Motor neuron (in vitro differentiated cells): ENCODE results near the gene SP1. TPM values are rescaled to one million over a fixed set of nuclear protein-coding genes. Genes with fewer than 3 reads are reported as not detected.
"Not testable (repeated sequence)": the region's sequence is repeated elsewhere in the genome, so short reads cannot be mapped to it uniquely, and the experiment has no call there.

ENCODE experiments used
- ATAC-seq, 8 experiments: fragments of 200-7000 bp; cut with Tn5 transposase; replicated peaks in 6 of 8; 2 replicates each; pipeline ENCODE4 v1.8.0; 2021; ENCODE audit warnings: mild to moderate bottlenecking in 8 of 8, moderate library complexity in 8 of 8
- H3K27ac ChIP-seq, 2 donors: fragments of 250-450 bp; sonication (Bioruptor Pico); 2 replicates each; pipeline ENCODE4 v1.9.0; 2021; ENCODE audit warnings: antibody characterized with exemption in 2 of 2, mild to moderate bottlenecking in 2 of 2, moderate library complexity in 1 of 2
- H3K4me1 ChIP-seq, 2 donors: fragments of 250-450 bp; sonication (Bioruptor Pico); replicated peaks in 1 of 2; 2 replicates each; pipeline ENCODE4 v1.6.1; 2021; ENCODE audit warnings: antibody characterized with exemption in 2 of 2, mild to moderate bottlenecking in 2 of 2, moderate library complexity in 1 of 2
- H3K4me3 ChIP-seq, 5 donors: fragments of 250-450 bp; sonication (Bioruptor Pico); 2 replicates each; pipeline ENCODE4 v1.9.0; 2021; ENCODE audit warnings: antibody characterized with exemption in 5 of 5, mild to moderate bottlenecking in 5 of 5, moderate library complexity in 4 of 5
- WGBS, 10 experiments: fragments of 450-650 bp; shearing (Covaris generic); methylation state at CpG; one replicate each; pipeline ENCODE4 v1.0.0; 2022; 5-methylcytosine and 5-hydroxymethylcytosine counted together
- in situ Hi-C, 9 experiments: fragments of 400-800 bp; cut with MboI; loops; one replicate each; pipeline ENCODE4 v1.15.0; 2021; ENCODE audit warnings: low sequenced_read_pairs in 9 of 9, low pct_unique_long_range_greater_than_20kb in 2 of 9; ENCODE audit not compliant: unreplicated experiment in 9 of 9
- total RNA-seq, 8 experiments: library from RNA; unstranded; fragments of 300-600 nt; gene quantifications; 2 replicates each; pipeline versions ENCODE4 v1.2.3 to v1.2.4, GENCODE V29; 2022

SP1 gene
- total RNA-seq, 8 experiments from 2014 or later = 17.2 to 56.3 (median 31.1) TPM

- Histone ChIP-seq H3K4me1 (peaks cover 34 to 51% of the 10 kb centered on the region in 2 donors), H3K4me3 (no peak overlapping the region), H3K27ac (no peak overlapping the region)
- in situ Hi-C loops = no loop called here
- ATAC-seq = no peak
- 95 to 100% (median 100%) methylated on average over 1 to 4 of the region's 4 CpGs; no CpG with 5 or more reads in 1 of the 10 experiments for WGBS, 10 experiments
These were observed 9.0 kb downstream of the SP1 start for GRCh38 chr12:53388932-53389331.

GRCh38 chr12:53389702-53390101 is 9.7 kb downstream of the SP1 start:
- in situ Hi-C loops = no loop called here
- 94 to 100% (median 97%) methylated on average over 1 to 3 of the region's 3 CpGs; no CpG with 5 or more reads in 1 of the 10 experiments for WGBS, 10 experiments
- no peak for ATAC-seq
- Histone ChIP-seq H3K4me3 (no peak overlapping the region), H3K4me1 (peaks cover 27 to 48% of the 10 kb centered on the region in 2 donors), H3K27ac (no peak overlapping the region)

GRCh38 chr12:53391724-53392123 is 11.7 kb downstream of the SP1 start:
- 0 to 88% (median 37%) methylated on average over 1 to 4 of the region's 5 CpGs; no CpG with 5 or more reads in 1 of the 10 experiments for WGBS, 10 experiments
- in situ Hi-C loops = no loop called here
- peak in 1 of 8 experiments; percentile 53 for ATAC-seq
- H3K4me3 ChIP-seq = no peak overlapping the region
- H3K4me1 ChIP-seq = peaks cover 12 to 33% of the 10 kb centered on the region in 2 donors
- H3K27ac ChIP-seq = no peak overlapping the region

- in situ Hi-C loops = no loop called here
- no peak overlapping the region for H3K27ac ChIP-seq
- H3K4me1 ChIP-seq = no peaks in the 10 kb centered on the region
- no peak overlapping the region for H3K4me3 ChIP-seq
- no peak for ATAC-seq
- 89 to 100% (median 99%) methylated on average over 1 to 7 of the region's 7 CpGs; no CpG with 5 or more reads in 1 of the 10 experiments for WGBS, 10 experiments
These were observed 19.9 kb downstream of the SP1 start for GRCh38 chr12:53399896-53400295.

GRCh38 chr12:53402351-53402750 is 22.4 kb downstream of the SP1 start:
- H3K4me3 ChIP-seq, H3K4me1 ChIP-seq, H3K27ac ChIP-seq, in situ Hi-C loops, ATAC-seq: not testable (repeated sequence)
- 96 to 100% (median 100%) methylated on average over 1 to 12 of the region's 16 CpGs; no CpG with 5 or more reads in 4 of the 10 experiments for WGBS, 10 experiments

GRCh38 chr12:53402871-53403270 is 22.9 kb downstream of the SP1 start:
- H3K27ac ChIP-seq = no peak overlapping the region
- no peaks in the 10 kb centered on the region for H3K4me1 ChIP-seq
- in situ Hi-C loops = no loop called here
- 70 to 100% (median 100%) methylated on average over 1 to 6 of the region's 7 CpGs; no CpG with 5 or more reads in 2 of the 10 experiments for WGBS, 10 experiments
- no peak for ATAC-seq
- no peak overlapping the region for H3K4me3 ChIP-seq

- no peak overlapping the region for H3K4me3 ChIP-seq
- in situ Hi-C loops = no loop called here
- H3K4me1 ChIP-seq = peaks cover 8 to 28% of the 10 kb centered on the region in 2 donors
- no peak overlapping the region for H3K27ac ChIP-seq
- no peak for ATAC-seq
- 60 to 100% (median 100%) methylated on average over 1 to 2 of the region's 5 CpGs; no CpG with 5 or more reads in 4 of the 10 experiments for WGBS, 10 experiments
These were observed 31.0 kb downstream of the SP1 start for GRCh38 chr12:53410951-53411350.

GRCh38 chr12:53413485-53414204 is 33.7 kb downstream of the SP1 start:
- ATAC-seq = peak in 4 of 8 experiments; percentile 15 to 77 (median 72)
- in situ Hi-C loops = no loop called here
- Histone ChIP-seq H3K4me3 (no peak overlapping the region), H3K4me1 (peaks cover 8 to 28% of the 10 kb centered on the region in 2 donors), H3K27ac (no peak overlapping the region)
- 0 to 100% (median 24%) methylated on average over 1 to 3 of the region's 3 CpGs for WGBS, 10 experiments

GRCh38 chr12:53414756-53415417 is 34.9 kb downstream of the SP1 start:
- Histone ChIP-seq H3K4me1 (peaks cover 8 to 28% of the 10 kb centered on the region in 2 donors), H3K4me3 (no peak overlapping the region), H3K27ac (peak overlapping the region in 1 of 2 donors; percentile 57)
- WGBS, 10 experiments = 20 to 100% (median 76%) methylated on average over 1 to 3 of the region's 3 CpGs; no CpG with 5 or more reads in 2 of the 10 experiments
- no peak for ATAC-seq
- in situ Hi-C loops = no loop called here

- H3K27ac ChIP-seq, H3K4me3 ChIP-seq, in situ Hi-C loops: not testable (repeated sequence)
- WGBS, 10 experiments = 60 to 100% (median 100%) methylated on average over 1 to 2 of the region's 2 CpGs; no CpG with 5 or more reads in 5 of the 10 experiments
- peak in 2 of 8 experiments; percentile 16 to 49 for ATAC-seq
- peaks cover 8 to 28% of the 10 kb centered on the region in 2 donors for H3K4me1 ChIP-seq
These were observed 35.9 kb downstream of the SP1 start for GRCh38 chr12:53415752-53416389.

GRCh38 chr12:53417291-53417816 is 37.4 kb downstream of the SP1 start:
- H3K4me1 ChIP-seq = peaks cover 7 to 26% of the 10 kb centered on the region in 2 donors
- 29 to 100% (median 95%) methylated on average over 1 to 8 of the region's 9 CpGs; no CpG with 5 or more reads in 2 of the 10 experiments for WGBS, 10 experiments
- H3K4me3 ChIP-seq, ATAC-seq, in situ Hi-C loops, H3K27ac ChIP-seq: not testable (repeated sequence)

GRCh38 chr12:53418221-53418620 is 38.2 kb downstream of the SP1 start:
- in situ Hi-C loops = no loop called here
- no peak for ATAC-seq
- Histone ChIP-seq H3K4me3 (no peak overlapping the region), H3K27ac (no peak overlapping the region), H3K4me1 (peaks cover 0 to 21% of the 10 kb centered on the region in 2 donors)
- WGBS, 10 experiments = 40 to 100% (median 90%) methylated on average over 1 to 3 of the region's 3 CpGs; no CpG with 5 or more reads in 3 of the 10 experiments
